GM18519 (cell line): ENCODE data around the gene SLC4A2.
"Not testable (repeated sequence)": the region's sequence is repeated elsewhere in the genome, so short reads cannot be mapped to it uniquely, and the experiment has no call there.

Source experiments
- ATAC-seq: cut with Tn5 transposase; IDR thresholded peaks from one replicate; pipeline ENCODE4 v1.9.1; 2021; ENCODE audit warnings: mild to moderate bottlenecking, moderate library complexity; ENCODE audit not compliant: unreplicated experiment, low FRiP score

The SLC4A2 gene

GRCh38 chr7:151024435-151025056 lies 34.8 kb upstream of the SLC4A2 start, which contains the start of gene ATG9B:
Gene ATG9B, minus strand, starts transcription at chr7:151024494. Its CDS starts 71 bp downstream, at chr7:151024423.
- no peak for ATAC-seq

- no peak for ATAC-seq
Observed at GRCh38 chr7:151025924-151026671, 33.3 kb upstream of the SLC4A2 start.

GRCh38 chr7:151026771-151027727 lies 32.3 kb upstream of the SLC4A2 start:
- ATAC-seq = not testable (repeated sequence)

- ATAC-seq = not testable (repeated sequence)
Observed at GRCh38 chr7:151027728-151028130, 31.7 kb upstream of the SLC4A2 start.

- peak; percentile 96 for ATAC-seq
Observed at GRCh38 chr7:151028131-151028947, 31.1 kb upstream of the SLC4A2 start, which contains the start of gene ABCB8. Gene ABCB8, plus strand, starts transcription at chr7:151028450. Its CDS starts 66 bp downstream, at chr7:151028516.

GRCh38 chr7:151028948-151029501 lies 30.4 kb upstream of the SLC4A2 start:
- no peak for ATAC-seq

GRCh38 chr7:151031011-151031410 lies 28.4 kb upstream of the SLC4A2 start:
- no peak for ATAC-seq

GRCh38 chr7:151032936-151033863 lies 26.2 kb upstream of the SLC4A2 start:
- ATAC-seq = no peak

GRCh38 chr7:151033864-151034249 lies 25.5 kb upstream of the SLC4A2 start:
- ATAC-seq = no peak

GRCh38 chr7:151034312-151035025 lies 24.9 kb upstream of the SLC4A2 start:
- ATAC-seq = no peak

- ATAC-seq = no peak
Observed at GRCh38 chr7:151035026-151035717, 24.2 kb upstream of the SLC4A2 start.

GRCh38 chr7:151035902-151036301 lies 23.5 kb upstream of the SLC4A2 start:
- ATAC-seq = no peak

- no peak for ATAC-seq
Observed at GRCh38 chr7:151038951-151039849, 20.2 kb upstream of the SLC4A2 start.

- no peak for ATAC-seq
Observed at GRCh38 chr7:151039850-151040548, 19.4 kb upstream of the SLC4A2 start.

GRCh38 chr7:151040616-151041375 lies 18.6 kb upstream of the SLC4A2 start:
- ATAC-seq = no peak
